DLD1 (cell line): ENCODE measurements around the gene FNIP2.

Experiments used
- in situ Hi-C: cut with HindIII; loops from 2 replicates; pipeline ENCODE4 v1.10.0; 2017; ENCODE audit warnings: low sequenced_read_pairs

FNIP2 gene

GRCh38 chr4:158760866-158761265 is 8.0 kb upstream of the FNIP2 start:
- in situ Hi-C loops = no loop called here

- in situ Hi-C loops = no loop called here
These were observed 6.3 kb upstream of the FNIP2 start for GRCh38 chr4:158762553-158762952.

- in situ Hi-C loops = no loop called here
These were observed 5.4 kb upstream of the FNIP2 start for GRCh38 chr4:158763462-158763861.

GRCh38 chr4:158766434-158767044 is 2.3 kb upstream of the FNIP2 start:
- in situ Hi-C loops = no loop called here

GRCh38 chr4:158767451-158767850 is 1.4 kb upstream of the FNIP2 start:
- in situ Hi-C loops = no loop called here

- in situ Hi-C loops = no loop called here
These were observed 522 bp downstream of the FNIP2 start for GRCh38 chr4:158769175-158769921.

- in situ Hi-C loops = no loop called here
These were observed 1.8 kb downstream of the FNIP2 start for GRCh38 chr4:158770671-158771070.

GRCh38 chr4:158771776-158772175 is 3.0 kb downstream of the FNIP2 start:
- in situ Hi-C loops = no loop called here

- in situ Hi-C loops = no loop called here
These were observed 6.3 kb downstream of the FNIP2 start for GRCh38 chr4:158775091-158775651.

- in situ Hi-C loops = no loop called here
These were observed 7.3 kb downstream of the FNIP2 start for GRCh38 chr4:158776106-158776505.

GRCh38 chr4:158777423-158778155 is 8.8 kb downstream of the FNIP2 start:
- in situ Hi-C loops = no loop called here

GRCh38 chr4:158778156-158778711 is 9.4 kb downstream of the FNIP2 start:
- in situ Hi-C loops = no loop called here

- in situ Hi-C loops = no loop called here
These were observed 9.9 kb downstream of the FNIP2 start for GRCh38 chr4:158778712-158779111.

GRCh38 chr4:158781963-158782362 is 13.1 kb downstream of the FNIP2 start:
- in situ Hi-C loops = no loop called here

- in situ Hi-C loops = no loop called here
These were observed 13.9 kb downstream of the FNIP2 start for GRCh38 chr4:158782551-158783360.

GRCh38 chr4:158783785-158784184 is 15.0 kb downstream of the FNIP2 start:
- in situ Hi-C loops = no loop called here

- in situ Hi-C loops = no loop called here
These were observed 16.9 kb downstream of the FNIP2 start for GRCh38 chr4:158785718-158786117.

- in situ Hi-C loops = no loop called here
These were observed 17.3 kb downstream of the FNIP2 start for GRCh38 chr4:158786121-158786601.

GRCh38 chr4:158786955-158787354 is 18.1 kb downstream of the FNIP2 start:
- in situ Hi-C loops = no loop called here

GRCh38 chr4:158787709-158788475 is 19.1 kb downstream of the FNIP2 start:
- in situ Hi-C loops = no loop called here
